Suprapubic skin (tissue), 4 donors: ENCODE measurements around the gene ASTN2.

Experiments
- EP300 ChIP-seq: sonication (generic); formaldehyde crosslinking; IDR thresholded peaks from one replicate; pipeline ENCODE4 v1.6.1; 2017; ENCODE audit warnings: antibody characterized with exemption
- POLR2A ChIP-seq, 2 donors: fragments of 450-650 bp; IDR thresholded peaks; one replicate each; pipeline ENCODE4 v1.6.1; 2017; ENCODE audit warnings: antibody characterized with exemption in 2 of 2, mild to moderate bottlenecking in 2 of 2, moderate library complexity in 2 of 2
- POLR2AphosphoS5 ChIP-seq, 3 donors: sonication (generic); formaldehyde crosslinking; IDR thresholded peaks; one replicate each; pipeline ENCODE4 v1.6.1; 2017; ENCODE audit warnings: antibody characterized with exemption in 3 of 3
- TF ChIP-seq, protein P1 (sequence below), 2 donors: fragments of 200-600 bp in 1 of 2; fragments of 450-650 bp in 1 of 2; sonication (generic) in 1 of 2; IDR thresholded peaks; one replicate each; pipeline ENCODE4 v1.5.1; 2016 to 2019; ENCODE audit warnings: antibody characterized with exemption in 2 of 2, mild to moderate bottlenecking in 1 of 2, moderate library complexity in 1 of 2

DNA sequence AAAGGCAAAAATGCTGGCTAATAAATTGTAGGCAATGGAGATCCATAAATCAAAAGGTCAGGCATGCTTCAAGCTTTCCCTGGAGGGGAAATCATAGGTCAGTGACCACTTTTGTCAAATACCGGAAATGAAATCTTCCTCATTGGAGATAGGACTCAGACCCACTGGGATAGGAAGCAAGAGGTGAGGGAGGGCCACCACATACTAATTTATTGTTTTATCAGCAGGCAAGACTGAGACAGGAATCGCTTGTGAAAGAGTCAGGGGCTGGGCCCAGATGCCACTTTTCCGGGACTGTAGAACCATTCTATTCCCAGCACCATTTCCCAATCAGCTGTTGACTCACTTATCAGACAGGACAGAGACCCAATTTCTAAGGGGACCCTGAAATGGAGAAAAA is 984.0 kb downstream of the ASTN2 start:
- TF ChIP-seq, protein P1, sequence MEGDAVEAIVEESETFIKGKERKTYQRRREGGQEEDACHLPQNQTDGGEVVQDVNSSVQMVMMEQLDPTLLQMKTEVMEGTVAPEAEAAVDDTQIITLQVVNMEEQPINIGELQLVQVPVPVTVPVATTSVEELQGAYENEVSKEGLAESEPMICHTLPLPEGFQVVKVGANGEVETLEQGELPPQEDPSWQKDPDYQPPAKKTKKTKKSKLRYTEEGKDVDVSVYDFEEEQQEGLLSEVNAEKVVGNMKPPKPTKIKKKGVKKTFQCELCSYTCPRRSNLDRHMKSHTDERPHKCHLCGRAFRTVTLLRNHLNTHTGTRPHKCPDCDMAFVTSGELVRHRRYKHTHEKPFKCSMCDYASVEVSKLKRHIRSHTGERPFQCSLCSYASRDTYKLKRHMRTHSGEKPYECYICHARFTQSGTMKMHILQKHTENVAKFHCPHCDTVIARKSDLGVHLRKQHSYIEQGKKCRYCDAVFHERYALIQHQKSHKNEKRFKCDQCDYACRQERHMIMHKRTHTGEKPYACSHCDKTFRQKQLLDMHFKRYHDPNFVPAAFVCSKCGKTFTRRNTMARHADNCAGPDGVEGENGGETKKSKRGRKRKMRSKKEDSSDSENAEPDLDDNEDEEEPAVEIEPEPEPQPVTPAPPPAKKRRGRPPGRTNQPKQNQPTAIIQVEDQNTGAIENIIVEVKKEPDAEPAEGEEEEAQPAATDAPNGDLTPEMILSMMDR (IDR thresholded peaks at IDR 0.05) = no peak
- TF ChIP-seq POLR2A (IDR thresholded peaks at IDR 0.05) (no peak), POLR2AphosphoS5 (IDR thresholded peaks at IDR 0.05) (no peak), EP300 (no peak)
